GM18526 (cell line): ENCODE data around the gene GMCL2.
A peak's percentile ranks its signal among the peaks of the same experiment; 100 is the strongest.

Source experiments
- POLR2A ChIP-seq: IDR thresholded peaks from 3 replicates; pipeline ENCODE4 v1.6.1; 2011; ENCODE audit not compliant: insufficient read length; ENCODE audit errors: extremely low read depth

The GMCL2 gene

DNA sequence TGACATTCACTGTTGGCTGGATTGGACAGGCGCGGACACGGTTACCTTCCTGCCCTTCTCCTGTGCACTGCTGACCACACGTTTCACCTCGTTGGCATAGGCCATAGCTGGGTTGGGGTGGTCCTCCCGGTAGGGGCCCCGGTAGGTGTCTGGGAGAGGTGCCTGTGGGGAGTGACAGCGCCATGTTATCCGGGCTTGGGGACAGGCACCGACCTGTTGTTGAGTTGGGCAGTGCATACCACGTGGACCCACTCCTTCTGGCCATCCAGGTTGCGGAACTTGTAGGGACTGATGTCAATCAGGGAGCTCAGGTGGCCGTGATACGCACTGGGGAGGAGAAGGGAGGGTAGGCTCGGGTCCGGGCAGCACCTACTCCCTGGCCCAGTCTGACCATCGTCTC lies 37.2 kb upstream of the GMCL2 start:
- no peak for TF ChIP-seq POLR2A

DNA sequence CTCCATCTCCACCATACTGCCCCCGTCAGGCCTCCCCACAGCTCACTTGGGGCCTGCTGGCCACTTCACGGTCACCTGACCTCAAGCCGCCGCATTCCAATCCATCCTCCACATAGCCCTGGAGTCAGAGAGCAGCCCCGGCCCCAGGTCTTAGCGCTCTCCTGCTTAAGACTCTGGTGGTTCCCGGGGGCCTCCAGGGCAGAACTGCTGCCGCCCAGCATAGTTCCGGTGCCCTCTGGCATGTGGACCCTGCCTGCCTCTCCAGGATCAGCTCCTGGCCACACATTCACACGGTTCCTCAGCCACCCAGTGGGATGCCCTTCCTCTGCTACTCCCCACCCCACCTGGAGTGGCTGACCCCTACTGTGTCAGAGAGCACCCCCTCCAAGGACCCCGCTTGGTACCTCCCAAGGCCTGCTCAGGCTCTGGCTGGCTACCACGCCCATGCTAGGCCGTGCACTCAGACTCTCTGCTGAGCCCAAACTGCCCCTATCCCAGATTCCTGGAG lies 36.7 kb upstream of the GMCL2 start:
- TF ChIP-seq POLR2A = no peak

DNA sequence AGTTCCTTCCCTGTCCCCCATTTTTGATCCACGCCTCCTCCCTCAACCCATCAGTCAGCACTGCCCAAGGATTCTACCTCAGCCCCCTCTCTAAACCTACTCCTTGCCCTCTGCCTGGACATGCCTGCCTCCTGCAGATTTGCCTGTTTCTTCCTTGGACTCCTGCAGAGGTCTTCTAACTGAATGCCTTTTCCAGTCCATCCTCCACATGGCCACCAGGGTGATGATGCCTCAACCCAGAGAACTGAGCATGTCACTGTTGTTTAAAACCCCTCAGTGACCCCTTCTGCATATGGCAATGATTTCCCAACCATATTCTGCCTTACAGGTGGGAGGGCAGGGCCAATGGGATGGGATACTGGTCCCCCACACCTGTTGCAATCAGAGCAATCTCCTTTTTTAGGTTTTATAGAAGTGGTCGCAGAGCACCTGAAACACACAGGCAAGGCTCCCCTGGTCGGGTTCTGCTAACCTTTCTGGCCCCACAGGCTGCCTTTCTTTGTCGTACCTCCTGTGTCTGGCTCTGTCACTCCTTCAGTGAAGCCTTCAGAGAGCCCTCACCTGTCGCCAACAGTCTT lies 36.1 kb upstream of the GMCL2 start:
- no peak for TF ChIP-seq POLR2A

DNA sequence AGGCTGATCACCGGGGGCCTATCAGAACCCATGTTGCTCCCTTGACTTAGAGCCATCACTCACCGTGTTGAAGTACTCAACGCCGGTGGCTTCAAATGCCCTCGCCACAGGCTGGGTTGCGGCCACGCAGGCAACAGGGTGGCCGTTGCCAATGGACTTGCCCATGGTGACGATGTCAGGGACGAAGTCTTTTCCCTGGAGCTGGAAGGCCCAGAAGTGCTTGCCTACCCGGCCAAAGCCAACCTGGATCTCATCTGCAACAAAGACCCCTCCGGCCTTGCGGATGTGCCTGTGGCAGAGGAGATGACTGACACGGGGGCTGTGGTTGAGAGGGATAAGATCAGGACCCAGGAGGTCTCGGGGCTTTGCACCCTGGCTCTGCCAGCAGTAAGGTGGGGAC lies 35.1 kb upstream of the GMCL2 start:
- no peak for TF ChIP-seq POLR2A

DNA sequence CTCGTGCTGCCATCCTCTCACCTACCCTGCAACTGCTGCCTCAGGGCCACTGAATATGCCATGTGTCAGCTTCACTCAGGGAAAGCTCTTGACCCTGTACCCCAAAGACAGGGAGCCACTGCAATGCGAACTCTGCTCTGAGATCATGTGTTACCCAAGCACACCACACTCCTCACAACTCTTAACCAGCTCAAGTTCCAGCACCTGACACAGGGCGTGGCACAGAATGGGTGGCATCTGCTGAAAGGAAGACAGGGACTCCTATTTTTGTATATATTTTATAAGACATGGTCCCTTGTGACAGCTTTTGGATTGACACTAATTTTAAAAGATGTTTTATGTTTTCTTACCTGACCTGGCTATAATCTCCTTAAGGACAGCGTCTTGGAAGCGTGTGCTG lies 34.7 kb upstream of the GMCL2 start:
- TF ChIP-seq POLR2A = no peak

DNA sequence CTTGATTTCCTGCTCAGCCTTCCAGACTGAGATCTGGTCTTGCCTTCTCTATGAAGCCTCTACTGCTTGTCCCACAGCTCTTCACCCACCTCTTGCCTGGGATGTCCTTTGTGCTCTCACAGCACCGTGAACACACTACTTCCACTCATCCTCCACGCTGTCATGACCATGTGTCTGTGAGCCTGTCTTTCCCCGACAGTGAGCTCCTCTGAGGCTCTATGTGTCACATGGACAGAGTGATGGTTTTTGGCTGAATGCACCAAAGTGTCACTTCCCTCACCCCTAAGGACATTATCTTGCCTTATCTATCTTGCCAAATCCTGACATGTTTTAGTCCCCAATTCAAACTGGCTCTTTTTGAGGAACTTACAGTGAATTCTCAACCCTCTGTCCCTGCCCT lies 34.1 kb upstream of the GMCL2 start:
- TF ChIP-seq POLR2A = no peak

DNA sequence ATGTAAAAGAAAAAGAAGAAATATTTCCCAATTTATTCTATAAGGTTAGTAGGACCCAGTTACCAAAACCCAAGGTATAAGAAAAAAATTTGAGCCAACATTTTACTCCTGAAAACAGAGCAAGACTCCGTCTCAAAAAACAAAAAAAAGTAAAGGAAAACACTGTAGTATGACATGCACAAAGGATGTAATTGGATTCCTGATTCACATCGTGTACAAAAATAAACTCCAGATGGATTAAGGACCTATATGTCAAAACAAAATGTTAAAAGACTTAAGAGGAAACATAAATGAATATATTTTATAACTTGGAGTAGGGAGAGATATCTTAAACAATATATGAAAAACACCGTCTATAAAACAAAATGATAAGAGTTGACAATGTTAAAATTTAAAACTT lies 31.7 kb upstream of the GMCL2 start:
- TF ChIP-seq POLR2A = no peak

DNA sequence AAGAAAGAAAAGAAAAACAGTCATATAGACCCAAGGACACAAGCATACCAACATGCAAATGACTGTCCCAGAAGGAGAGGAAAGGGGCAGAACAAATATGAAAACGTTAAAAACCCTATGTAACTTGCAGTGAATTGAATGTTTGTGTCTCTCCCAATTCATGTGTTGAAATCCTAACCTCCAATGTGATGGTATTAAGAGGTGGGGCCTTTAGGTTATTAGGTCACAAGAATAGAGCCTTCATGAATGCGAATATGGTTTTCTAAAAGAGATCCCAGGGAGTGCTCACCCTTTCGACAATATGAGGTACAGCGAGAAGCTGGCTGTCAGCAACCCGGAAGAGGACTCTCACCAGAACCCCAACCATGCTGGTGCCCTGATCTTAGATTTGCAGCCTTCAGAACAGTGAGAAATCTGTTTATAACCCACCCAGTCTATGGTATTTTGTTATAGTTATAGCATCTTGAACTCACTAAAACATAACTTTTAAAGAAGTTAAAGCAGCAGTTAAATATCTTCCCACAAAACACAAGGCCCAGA lies 31.1 kb upstream of the GMCL2 start:
- TF ChIP-seq POLR2A = no peak

DNA sequence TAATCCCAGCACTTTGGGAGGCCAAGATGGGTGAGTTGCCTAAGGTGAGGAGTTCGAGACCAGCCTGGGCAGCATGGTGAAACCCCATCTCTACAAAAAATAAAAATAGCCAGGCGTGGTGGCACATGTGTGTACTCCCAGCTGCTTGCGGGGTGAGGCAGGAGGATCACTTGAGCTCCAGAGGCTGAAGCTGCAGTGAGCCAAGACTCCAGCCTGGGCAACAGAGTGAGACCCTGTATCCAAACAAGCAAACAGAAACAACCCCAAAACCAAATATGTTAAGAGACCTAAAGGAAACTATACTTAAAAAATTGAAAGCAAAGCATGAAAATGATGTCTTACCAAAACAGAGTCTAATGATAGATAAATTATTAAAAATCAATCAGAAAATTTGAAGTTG lies 29.6 kb upstream of the GMCL2 start:
- no peak for TF ChIP-seq POLR2A

DNA sequence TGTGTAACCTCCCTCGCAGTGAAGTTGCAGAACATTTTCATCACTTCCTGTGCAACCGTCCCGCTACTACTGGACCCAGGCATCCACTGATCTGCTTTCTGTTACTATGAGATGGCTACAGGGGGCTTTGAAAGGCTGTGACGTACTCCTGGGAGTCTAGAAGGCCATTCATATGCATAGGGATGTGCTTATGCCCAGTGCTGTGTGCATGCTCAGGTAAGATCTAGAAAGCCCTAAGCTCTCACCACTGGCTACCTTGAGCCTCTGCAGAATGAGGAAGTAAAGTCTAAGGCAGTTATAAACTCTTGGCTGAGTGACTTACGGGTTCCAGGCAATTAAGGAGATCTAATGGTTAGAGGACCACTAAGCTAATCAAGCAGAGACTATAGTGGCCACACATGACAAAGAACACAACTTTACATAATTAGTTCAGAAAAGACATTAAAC lies 28.9 kb upstream of the GMCL2 start:
- TF ChIP-seq POLR2A = no peak

DNA sequence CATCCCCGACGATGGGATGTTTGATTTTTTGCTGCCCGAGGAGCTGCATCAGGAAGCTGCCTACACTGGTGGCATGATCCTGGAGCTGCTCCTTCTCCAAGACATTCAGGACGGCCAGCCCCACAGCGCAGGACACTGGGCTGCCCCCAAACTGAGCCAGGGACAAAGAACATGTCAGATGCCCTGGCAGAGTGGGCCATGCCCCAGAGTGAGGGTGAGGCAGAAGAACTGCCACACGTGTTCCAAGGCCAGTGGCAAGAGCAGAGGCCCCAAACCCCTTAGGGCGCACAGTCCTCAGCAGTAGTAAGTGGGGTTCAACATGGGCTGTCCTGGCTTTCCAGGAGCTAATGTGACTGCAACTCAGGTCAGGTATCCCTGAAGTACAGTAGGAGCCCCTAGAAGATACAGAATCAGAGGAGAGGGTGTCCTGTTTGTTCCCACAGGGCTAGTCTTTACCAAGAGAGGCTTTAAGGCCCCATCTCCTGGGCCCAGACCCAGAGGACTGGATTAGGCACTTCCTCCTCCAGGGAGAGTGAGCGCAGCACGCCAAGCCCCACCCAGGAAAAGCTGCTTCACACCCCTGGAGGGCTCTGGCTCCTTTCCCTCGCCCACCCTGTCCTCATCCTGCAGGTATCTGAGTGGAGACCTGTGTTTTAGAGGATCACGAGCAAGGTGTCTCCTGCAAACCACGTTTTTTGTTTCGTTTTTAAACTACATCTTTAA lies 28.3 kb upstream of the GMCL2 start:
- TF ChIP-seq POLR2A = no peak

DNA sequence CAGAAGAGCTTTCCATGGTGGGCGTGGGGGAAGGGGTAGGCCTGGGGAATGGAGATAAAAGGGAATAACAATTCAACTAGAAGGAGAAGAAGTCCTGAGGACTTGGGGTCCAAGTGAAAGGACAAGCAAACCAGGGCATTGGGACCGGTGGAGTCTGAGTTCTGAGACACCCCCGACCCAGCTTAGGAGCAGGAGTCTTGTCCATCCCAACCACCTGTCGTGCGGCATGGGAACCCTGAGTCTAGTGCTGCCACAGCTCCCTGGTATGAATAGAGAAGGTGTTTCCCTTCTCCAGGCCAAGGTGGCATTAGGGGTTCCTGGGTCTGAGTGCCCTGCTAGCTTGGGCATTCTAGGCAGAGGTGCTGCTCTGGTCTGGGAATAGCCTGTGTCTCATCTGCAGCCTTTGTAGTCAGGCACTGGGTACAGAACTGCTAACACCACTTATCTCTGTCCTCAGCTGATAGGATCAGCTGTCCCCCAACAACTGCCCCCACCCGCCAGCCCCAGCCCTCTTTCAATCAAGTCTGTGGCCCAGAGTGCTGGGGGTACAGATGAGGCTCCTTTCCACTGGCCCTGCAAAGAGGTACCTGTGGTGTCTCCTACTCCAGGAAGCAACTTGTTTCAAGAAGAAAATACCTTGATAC lies 27.1 kb upstream of the GMCL2 start:
- TF ChIP-seq POLR2A = no peak

DNA sequence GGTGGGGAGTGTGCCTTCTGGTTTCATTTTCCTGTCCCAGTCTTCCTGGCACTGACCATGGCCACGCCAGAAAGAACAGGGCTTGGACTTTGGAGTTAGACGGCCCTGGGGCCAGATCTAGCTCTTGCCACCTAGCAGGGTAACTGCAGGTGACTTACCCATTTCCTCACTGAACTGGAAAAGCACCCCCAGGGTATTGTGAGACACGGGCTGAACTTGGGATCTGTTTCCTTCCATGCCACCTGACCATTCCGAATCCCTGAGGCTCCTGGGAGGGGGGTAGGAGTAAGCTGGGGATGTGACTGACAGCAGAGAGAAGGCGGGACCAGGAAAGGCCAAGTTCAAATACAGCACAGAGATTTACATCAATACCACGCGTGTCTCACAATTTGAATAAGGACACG lies 26.6 kb upstream of the GMCL2 start:
- TF ChIP-seq POLR2A = no peak

DNA sequence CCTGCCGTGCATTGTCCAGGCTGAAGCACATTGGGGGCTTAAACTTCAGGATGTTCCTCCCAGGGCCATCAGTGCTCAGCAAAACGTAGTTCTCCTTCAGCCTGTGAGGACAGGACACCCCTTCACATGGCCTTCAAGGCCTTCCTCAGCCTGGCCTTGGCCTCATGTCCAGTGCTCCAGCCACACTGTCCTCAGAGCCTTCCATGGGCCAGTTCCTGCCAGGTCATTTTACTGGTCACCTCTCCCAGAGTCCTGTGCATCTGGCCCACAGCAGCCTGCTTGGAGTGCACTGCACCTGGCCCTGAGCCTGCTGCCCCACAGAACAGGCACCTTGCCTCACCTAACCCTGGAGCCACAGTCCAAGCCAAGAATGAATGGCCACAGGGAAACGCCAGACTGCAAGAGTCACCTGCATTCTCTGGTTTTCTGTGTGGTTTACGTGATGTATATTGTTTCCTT lies 25.9 kb upstream of the GMCL2 start:
- TF ChIP-seq POLR2A = peak; percentile 13

DNA sequence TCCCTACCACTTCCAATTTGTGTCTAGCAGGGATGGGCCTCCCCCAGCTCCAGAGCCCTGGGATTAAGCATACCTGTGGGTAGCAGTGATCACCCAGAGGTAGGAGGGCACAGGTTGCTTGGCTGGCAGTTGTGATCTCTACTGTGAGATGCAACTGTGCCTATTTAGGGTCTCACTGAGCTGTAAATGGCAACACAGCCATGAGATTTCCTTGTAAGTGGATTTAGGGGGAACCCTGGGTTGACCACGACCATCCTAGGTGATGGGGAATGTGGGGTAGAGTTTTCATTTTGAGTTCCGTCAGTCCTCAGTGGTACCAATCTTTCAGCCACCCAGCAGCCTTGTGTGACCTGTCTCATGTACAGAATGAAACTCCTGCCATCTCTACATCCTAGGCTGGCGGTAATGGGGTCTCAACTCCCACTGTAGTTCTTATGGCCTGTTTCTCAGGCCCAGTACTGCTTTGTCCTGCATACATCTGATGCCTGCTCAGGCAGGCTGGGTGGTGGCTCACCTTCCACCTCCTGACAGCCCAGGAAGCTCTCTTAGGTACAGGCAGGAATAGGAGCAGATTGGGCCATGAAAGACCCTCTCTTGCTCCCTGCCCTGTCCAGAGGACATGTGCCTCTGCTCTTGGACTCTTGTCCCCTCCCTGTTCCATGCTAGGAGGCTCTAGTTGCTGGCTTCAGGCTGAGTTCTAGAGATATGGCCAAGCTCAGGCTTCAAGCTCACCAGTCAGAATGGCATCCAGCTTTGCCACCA lies 25.3 kb upstream of the GMCL2 start:
- peak; percentile 29 for TF ChIP-seq POLR2A
